ENCODE results near the gene BRAF. TPM values are rescaled to one million over a fixed set of nuclear protein-coding genes. Genes with fewer than 3 reads are reported as not detected.

Gene BRAF
- total RNA-seq, 1 experiment from 2014 or later: 29.7 TPM

GRCh38 chr7:140896996-140897395, 27.7 kb downstream of the BRAF start:
- Histone ChIP-seq H3K9ac (ENCODE audit: low read length) (no peak overlapping the region), H3K9me3 (ENCODE audit: control insufficient read depth in 1 of 2, insufficient read depth in 1 of 2, low read depth in 1 of 2, low read length in 2 of 2) (no peaks in the 10 kb centered on the region), H3K36me3 (ENCODE audit: control insufficient read depth in 1 of 2, insufficient read depth in 2 of 2, low read length in 2 of 2) (no peaks in the 10 kb centered on the region), H4K20me1 (ENCODE audit: insufficient read depth) (no peaks in the 10 kb centered on the region), H3K4me3 (replicated peaks in 1 of 2; ENCODE audit: low read depth in 1 of 2, low read length in 2 of 2) (no peak overlapping the region), H3K27ac (ENCODE audit: low read depth, low read length) (no peak overlapping the region), H3K9me2 (ENCODE audit: insufficient read depth) (no peaks in the 10 kb centered on the region), H3K79me2 (ENCODE audit: insufficient read depth, low read length) (peaks cover 83% of the 10 kb centered on the region), H3K4me2 (ENCODE audit: low read length) (no peak overlapping the region), H3K4me1 (ENCODE audit: control insufficient read depth in 1 of 2, insufficient read depth in 2 of 2, low read length in 2 of 2) (no peaks in the 10 kb centered on the region), H3K27me3 (ENCODE audit: insufficient read depth, low read length) (no peaks in the 10 kb centered on the region), H2AFZ (ENCODE audit: low read depth, low read length, poor library complexity, severe bottlenecking) (no peak overlapping the region)
- RAD21 ChIA-PET (ENCODE audit: low non-redundant PET in 1 of 2, low total read pairs in 2 of 2, uncharacterized antibody in 2 of 2, unreplicated experiment in 2 of 2): no interaction called here
- no peak for ATAC-seq
- POLR2A ChIA-PET: no interaction called here
- TF ChIP-seq FOSL1 (IDR thresholded peaks at IDR 0.05; ENCODE audit: low read depth): no peak
- TF ChIP-seq ATF3 (IDR thresholded peaks at IDR 0.05): no peak
- TF ChIP-seq REST (IDR thresholded peaks at IDR 0.05; ENCODE audit: low read depth): no peak
- TF ChIP-seq POLR2AphosphoS5 (IDR thresholded peaks at IDR 0.05; ENCODE audit: low read depth, low read length): no peak
- no peak for TF ChIP-seq SIN3A (IDR thresholded peaks at IDR 0.05; ENCODE audit: low read depth)
- no peak for TF ChIP-seq TCF7L2 (IDR thresholded peaks at IDR 0.05; ENCODE audit: borderline replicate concordance, extremely low read depth, insufficient read depth, insufficient read length)
- no peak for TF ChIP-seq EGR1 (IDR thresholded peaks at IDR 0.05; ENCODE audit: low read depth)
- no peak for TF ChIP-seq CBX3 (IDR thresholded peaks at IDR 0.05; ENCODE audit: low read depth)
- no peak for TF ChIP-seq CTCF (IDR thresholded peaks at IDR 0.05 in 2 of 3, conservative IDR thresholded peaks at IDR 0.05 in 1 of 3; ENCODE audit: borderline replicate concordance in 1 of 3, insufficient read depth in 1 of 3, low read depth in 2 of 3, low read length in 2 of 3)
- no peak for TF ChIP-seq EZH2 (IDR thresholded peaks at IDR 0.05)
- no peak for TF ChIP-seq YY1 (IDR thresholded peaks at IDR 0.05; ENCODE audit: extremely low read depth, insufficient replicate concordance, low read depth, low read length)
- TF ChIP-seq EZH2phosphoT487 (IDR thresholded peaks at IDR 0.05; ENCODE audit: borderline replicate concordance): no peak
- no peak for TF ChIP-seq ZFX (IDR thresholded peaks at IDR 0.05)
- TF ChIP-seq ZNF274 (IDR thresholded peaks at IDR 0.05; ENCODE audit: low read depth, low read length): no peak
- TF ChIP-seq RAD21 (IDR thresholded peaks at IDR 0.05; ENCODE audit: low read depth): no peak
- CTCF ChIA-PET: no interaction called here
- intact Hi-C loops (cut with micrococcal nuclease): no loop called here
- BruUV-seq (replicated peaks): no TSS peak
- no peak for DNase-seq (ENCODE audit: low read depth, low spot score)

All from HCT116 (cell line).